RWPE1 (cell line): ENCODE data around the gene ULBP3.

Experiments used
- CTCF ChIA-PET: fragments of 350-600 bp; sonication (Branson Sonifier 250); formaldehyde crosslinking; extraction: SDS; loops from one replicate; lab custom pipeline; 2021; lab: Yijun Ruan, JAX
- POLR2A ChIA-PET: fragments of 400-600 bp; formaldehyde crosslinking; extraction: SDS; loops from one replicate; lab custom pipeline; 2020; ENCODE audit warnings: antibody characterized with exemption; ENCODE audit not compliant: low non-redundant PET; lab: Yijun Ruan, JAX
- DNase-seq: peaks from one replicate; pipeline ENCODE4 v3.0.0; 2012; ENCODE audit warnings: low spot score
- H3K27ac ChIP-seq: fragments of 450-650 bp; 2 replicates; pipeline ENCODE4 v1.5.1; 2017
- CTCF ChIP-seq: fragments of 450-650 bp; conservative IDR thresholded peaks from 2 replicates; pipeline ENCODE4 v1.5.1; 2017; ENCODE audit warnings: low read depth, mild to moderate bottlenecking

The ULBP3 gene

GRCh38 chr6:150102750-150103270 lies 33.9 kb upstream of the ULBP3 start:
- ChIA-PET POLR2A (no interaction called here), CTCF (no interaction called here)
- no peak for DNase-seq
- TF ChIP-seq CTCF, result no peak
- no peak overlapping the region for H3K27ac ChIP-seq

GRCh38 chr6:150100745-150101144 lies 31.8 kb upstream of the ULBP3 start:
- ChIA-PET CTCF (no interaction called here), POLR2A (interaction anchor here (0.6 kb wide), 1 partner anchor 139 kb away, joined by 3 read pairs; no protein-coding TSS in a partner anchor)
- no peak for DNase-seq
- no peak for TF ChIP-seq CTCF
- H3K27ac ChIP-seq, result no peak overlapping the region

- ChIA-PET POLR2A (interaction anchor here (0.6 kb wide), 1 partner anchor 140 kb away, joined by 3 read pairs; no protein-coding TSS in a partner anchor), CTCF (no interaction called here)
- no peak for DNase-seq
- TF ChIP-seq CTCF, result no peak
- H3K27ac ChIP-seq, result no peak overlapping the region
These were observed 31.0 kb upstream of the ULBP3 start for GRCh38 chr6:150099953-150100352.

GRCh38 chr6:150099546-150099945 lies 30.6 kb upstream of the ULBP3 start:
- no peak overlapping the region for H3K27ac ChIP-seq
- ChIA-PET POLR2A (no interaction called here), CTCF (interaction anchor here (0.6 kb wide), 1 partner anchor 290 kb away, joined by 3 read pairs; no protein-coding TSS in a partner anchor)
- TF ChIP-seq CTCF, result no peak
- DNase-seq, result no peak

- POLR2A ChIA-PET, result no interaction called here
- TF ChIP-seq CTCF, result no peak
- CTCF ChIA-PET, result interaction anchor here (0.6 kb wide), 1 partner anchor 320 kb away, joined by 3 read pairs; no protein-coding TSS in a partner anchor
- no peak for DNase-seq
- H3K27ac ChIP-seq, result no peak overlapping the region
These were observed 29.2 kb upstream of the ULBP3 start for GRCh38 chr6:150098155-150098554.

DNA sequence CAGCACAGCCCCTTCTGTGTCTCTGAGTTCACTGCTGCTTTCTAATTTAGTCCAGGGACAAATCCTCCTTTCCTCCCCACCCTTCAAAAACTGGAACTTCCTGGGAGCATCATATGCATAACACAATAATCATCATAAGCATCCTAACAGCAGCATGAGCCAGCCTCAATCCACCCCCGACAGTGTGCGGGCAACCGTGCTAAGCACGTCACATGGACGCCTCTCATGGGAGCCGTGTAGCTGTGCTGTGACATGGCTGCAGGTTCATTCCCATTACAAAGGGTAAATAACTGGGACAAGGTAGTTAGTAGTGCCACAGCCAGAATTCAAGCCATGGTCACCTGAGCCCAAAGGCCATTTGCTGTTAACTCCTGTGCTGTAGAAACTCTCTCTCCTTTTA lies 24.5 kb upstream of the ULBP3 start:
- H3K27ac ChIP-seq, result no peak overlapping the region
- no peak for TF ChIP-seq CTCF
- ChIA-PET POLR2A (interaction anchor here (0.5 kb wide), 1 partner anchor 15 kb away, joined by 3 read pairs; no protein-coding TSS in a partner anchor), CTCF (no interaction called here)
- no peak for DNase-seq
